ENCODE data around the gene ENO4. TPM values are rescaled to one million over a fixed set of nuclear protein-coding genes. Genes with fewer than 3 reads are reported as not detected.

The ENO4 gene
- total RNA-seq, 1 experiment from 2014 or later = 0.22 TPM

GRCh38 chr10:116868198-116868676, 18.9 kb downstream of the ENO4 start:
- no peak for TF ChIP-seq EGR1 (IDR thresholded peaks at IDR 0.05; ENCODE audit: low read depth)
- TF ChIP-seq SP1 (IDR thresholded peaks at IDR 0.05; ENCODE audit: low read depth) = no peak
- no peak for TF ChIP-seq ELF1 (IDR thresholded peaks at IDR 0.05; ENCODE audit: borderline replicate concordance, low read depth)
- TF ChIP-seq RAD21 (IDR thresholded peaks at IDR 0.05; ENCODE audit: low read depth) = no peak
- no peak for TF ChIP-seq ZNF274 (IDR thresholded peaks at IDR 0.05; ENCODE audit: low read depth, low read length)
- no peak for TF ChIP-seq CTCF (IDR thresholded peaks at IDR 0.05 in 2 of 3, conservative IDR thresholded peaks at IDR 0.05 in 1 of 3; ENCODE audit: borderline replicate concordance in 1 of 3, insufficient read depth in 1 of 3, low read depth in 2 of 3, low read length in 2 of 3)
- no peak for TF ChIP-seq SRF (IDR thresholded peaks at IDR 0.05; ENCODE audit: low read depth)
- TF ChIP-seq SIN3A (IDR thresholded peaks at IDR 0.05; ENCODE audit: low read depth) = no peak
- TF ChIP-seq EZH2 (IDR thresholded peaks at IDR 0.05) = no peak
- no peak for TF ChIP-seq POLR2A (IDR thresholded peaks at IDR 0.05; ENCODE audit: borderline replicate concordance, extremely low read depth, insufficient read depth, insufficient read length)
- no peak for TF ChIP-seq REST (IDR thresholded peaks at IDR 0.05; ENCODE audit: low read depth)
- no peak for TF ChIP-seq YY1 (IDR thresholded peaks at IDR 0.05; ENCODE audit: extremely low read depth, insufficient replicate concordance, low read depth, low read length)
- TF ChIP-seq POLR2AphosphoS5 (IDR thresholded peaks at IDR 0.05; ENCODE audit: low read depth, low read length) = no peak
- Histone ChIP-seq H3K9ac (ENCODE audit: low read length) (no peak overlapping the region), H3K4me3 (replicated peaks in 1 of 2; ENCODE audit: low read depth in 1 of 2, low read length in 2 of 2) (no peak overlapping the region), H3K9me2 (ENCODE audit: insufficient read depth) (no peaks in the 10 kb centered on the region), H4K20me1 (ENCODE audit: insufficient read depth) (no peaks in the 10 kb centered on the region), H3K27ac (ENCODE audit: low read depth, low read length) (no peak overlapping the region), H3K9me3 (ENCODE audit: control insufficient read depth in 1 of 2, insufficient read depth in 1 of 2, low read depth in 1 of 2, low read length in 2 of 2) (no peaks in the 10 kb centered on the region), H3K4me1 (ENCODE audit: control insufficient read depth in 1 of 2, insufficient read depth in 2 of 2, low read length in 2 of 2) (no peaks in the 10 kb centered on the region), H3K27me3 (ENCODE audit: insufficient read depth, low read length) (0 out of 2 replicates have a peak, but pooled peaks cover 3% of the 10 kb centered on the region), H3K36me3 (ENCODE audit: control insufficient read depth in 1 of 2, insufficient read depth in 2 of 2, low read length in 2 of 2) (no peaks in the 10 kb centered on the region), H3K79me2 (ENCODE audit: insufficient read depth, low read length) (no peaks in the 10 kb centered on the region), H3K4me2 (ENCODE audit: low read length) (no peak overlapping the region), H2AFZ (ENCODE audit: low read depth, low read length, poor library complexity, severe bottlenecking) (no peak overlapping the region)
- no peak for DNase-seq (ENCODE audit: low read depth, low spot score)
- POLR2A ChIA-PET = no interaction called here
- intact Hi-C loops (cut with micrococcal nuclease) = no loop called here
- RAD21 ChIA-PET (ENCODE audit: low non-redundant PET in 1 of 2, low total read pairs in 2 of 2, uncharacterized antibody in 2 of 2, unreplicated experiment in 2 of 2) = no interaction called here
- BruUV-seq (replicated peaks) = no TSS peak
- ATAC-seq = no peak
- CTCF ChIA-PET = no interaction called here

All from HCT116 (cell line).